Liver (tissue), 9 donors: Measurements from ENCODE around the gene ZNF628. TPM values are rescaled to one million over a fixed set of nuclear protein-coding genes. Genes with fewer than 3 reads are reported as not detected.
A peak's percentile ranks its signal among the peaks of the same experiment; 100 is the strongest.

Experiments used
- DNase-seq: peaks from one replicate; pipeline ENCODE4 v3.0.0-alpha.2; 2017; ENCODE audit warnings: low spot score
- H3K27ac ChIP-seq, 2 donors: one replicate each; pipeline ENCODE4 v1.7.0; 2013; ENCODE audit warnings: inconsistent platforms in 2 of 2, low read length in 2 of 2, control low read depth in 1 of 2, low read depth in 1 of 2, mild to moderate bottlenecking in 1 of 2
- H3K27me3 ChIP-seq, 4 donors: one replicate each; pipeline versions ENCODE4 v1.6.1 to v1.7.0; 2013; ENCODE audit warnings: low read length in 3 of 4, inconsistent platforms in 1 of 4, mild to moderate bottlenecking in 1 of 4, moderate library complexity in 1 of 4; ENCODE audit not compliant: control insufficient read depth in 4 of 4, insufficient read depth in 4 of 4
- H3K36me3 ChIP-seq, 4 donors: one replicate each; pipeline versions ENCODE4 v1.6.1 to v1.7.0; 2013; ENCODE audit warnings: low read length in 3 of 4, mild to moderate bottlenecking in 3 of 4, low read depth in 1 of 4, moderate library complexity in 1 of 4; ENCODE audit not compliant: control insufficient read depth in 4 of 4, insufficient read depth in 3 of 4
- H3K4me1 ChIP-seq, 4 donors: one replicate each; pipeline versions ENCODE4 v1.6.1 to v1.7.0; 2013; ENCODE audit warnings: low read length in 3 of 4, mild to moderate bottlenecking in 3 of 4, moderate library complexity in 1 of 4; ENCODE audit not compliant: control insufficient read depth in 4 of 4, insufficient read depth in 4 of 4
- H3K4me3 ChIP-seq, 3 donors: one replicate each; pipeline versions ENCODE4 v1.6.1 to v1.7.0; 2013; ENCODE audit warnings: low read length in 3 of 3, control low read depth in 1 of 3, low read depth in 1 of 3, mild to moderate bottlenecking in 1 of 3
- H3K9ac ChIP-seq, 2 donors: one replicate each; pipeline ENCODE4 v1.7.0; 2013; ENCODE audit warnings: low read length in 2 of 2, mild to moderate bottlenecking in 2 of 2, moderate library complexity in 2 of 2, control low read depth in 1 of 2, low read depth in 1 of 2
- H3K9me3 ChIP-seq, 4 donors: one replicate each; pipeline versions ENCODE4 v1.6.1 to v1.7.0; 2013; ENCODE audit warnings: low read length in 3 of 4; ENCODE audit not compliant: control insufficient read depth in 4 of 4
- ATF3 ChIP-seq: IDR thresholded peaks from 2 replicates; pipeline ENCODE4 v1.6.1; 2016; ENCODE audit warnings: antibody characterized with exemption
- FOXA1 ChIP-seq: IDR thresholded peaks from 2 replicates; pipeline ENCODE4 v1.6.1; 2016; ENCODE audit warnings: antibody characterized with exemption
- FOXA2 ChIP-seq: IDR thresholded peaks from 2 replicates; pipeline ENCODE4 v1.6.1; 2016; ENCODE audit warnings: antibody characterized with exemption
- GABPA ChIP-seq, 2 donors: IDR thresholded peaks in 1 of 2; conservative IDR thresholded peaks in 1 of 2; 2 replicates each; pipeline ENCODE4 v1.6.1; 2016; ENCODE audit warnings: antibody characterized with exemption in 2 of 2, mild to moderate bottlenecking in 1 of 2, moderate library complexity in 1 of 2
- HNF4A ChIP-seq, 2 donors: conservative IDR thresholded peaks; 2 replicates each; pipeline ENCODE4 v1.6.1; 2016; ENCODE audit warnings: antibody characterized with exemption in 2 of 2, mild to moderate bottlenecking in 2 of 2
- HNF4G ChIP-seq: IDR thresholded peaks from 2 replicates; pipeline ENCODE4 v1.6.1; 2016; ENCODE audit warnings: antibody characterized with exemption
- JUND ChIP-seq, 2 donors: IDR thresholded peaks; 2 replicates each; pipeline ENCODE4 v1.6.1; 2016; ENCODE audit warnings: antibody characterized with exemption in 2 of 2
- RAD21 ChIP-seq, 2 donors: IDR thresholded peaks; 2 replicates each; pipeline ENCODE4 v1.6.1; 2016; ENCODE audit warnings: antibody characterized with exemption in 2 of 2, mild to moderate bottlenecking in 2 of 2
- REST ChIP-seq: IDR thresholded peaks from 2 replicates; pipeline ENCODE4 v1.6.1; 2016; ENCODE audit warnings: antibody characterized with exemption, mild to moderate bottlenecking
- RXRA ChIP-seq, 2 donors: IDR thresholded peaks; 2 replicates each; pipeline ENCODE4 v1.6.1; 2017 to 2018; ENCODE audit warnings: antibody characterized with exemption in 2 of 2, mild to moderate bottlenecking in 1 of 2
- TAF1 ChIP-seq: conservative IDR thresholded peaks from 2 replicates; pipeline ENCODE4 v1.6.1; 2016; ENCODE audit warnings: antibody characterized with exemption, mild to moderate bottlenecking
- YY1 ChIP-seq: IDR thresholded peaks from 2 replicates; pipeline ENCODE4 v1.6.1; 2016; ENCODE audit warnings: antibody characterized with exemption, mild to moderate bottlenecking
- ZBTB33 ChIP-seq: IDR thresholded peaks from 2 replicates; pipeline ENCODE4 v1.6.1; 2016; ENCODE audit warnings: antibody characterized with exemption
- WGBS: extraction: QIAGEN DNeasy Blood & Tissue Kit; methylation state at CpG from one replicate; pipeline ENCODE4 v1.1.7; 2013; 5-methylcytosine and 5-hydroxymethylcytosine counted together
- polyA plus RNA-seq, 2 donors: library from polyadenylated mRNA; stranded (reverse) in 1 of 2; unstranded in 1 of 2; fragments of 200-250 nt in 1 of 2; fragments of >200 nt in 1 of 2; fragmentation: Nextera tagmentation in 1 of 2; extraction: Ambion mirVana in 1 of 2; gene quantifications; one replicate each; pipeline versions ENCODE4 v1.2.1 to v1.2.3, GENCODE V29; 2013 to 2015
- total RNA-seq, 2 donors: library from RNA; depleted of rRNA; stranded (reverse); fragments of >200 nt; gene quantifications; one replicate each; pipeline ENCODE4 v1.2.3, GENCODE V29; 2014
- TF ChIP-seq, protein P1 (sequence below): fragments of 150-350 bp; IDR thresholded peaks from 2 replicates; pipeline ENCODE4 v1.5.1; 2017; ENCODE audit warnings: improper control_type of control experiment, low read depth, low read length; ENCODE audit not compliant: missing input control
- TF ChIP-seq, protein P2 (sequence below): IDR thresholded peaks from 2 replicates; pipeline ENCODE4 v1.6.1; 2016; ENCODE audit warnings: antibody characterized with exemption
- donor health status: healthy.
- donor health status: healthy.
- donor health status: healthy.
- donor health status: healthy.
- donor health status: healthy.

The ZNF628 gene
- total and polyA plus RNA-seq, 4 donors, result 0.99 to 4.4 (median 1.5) TPM

DNA sequence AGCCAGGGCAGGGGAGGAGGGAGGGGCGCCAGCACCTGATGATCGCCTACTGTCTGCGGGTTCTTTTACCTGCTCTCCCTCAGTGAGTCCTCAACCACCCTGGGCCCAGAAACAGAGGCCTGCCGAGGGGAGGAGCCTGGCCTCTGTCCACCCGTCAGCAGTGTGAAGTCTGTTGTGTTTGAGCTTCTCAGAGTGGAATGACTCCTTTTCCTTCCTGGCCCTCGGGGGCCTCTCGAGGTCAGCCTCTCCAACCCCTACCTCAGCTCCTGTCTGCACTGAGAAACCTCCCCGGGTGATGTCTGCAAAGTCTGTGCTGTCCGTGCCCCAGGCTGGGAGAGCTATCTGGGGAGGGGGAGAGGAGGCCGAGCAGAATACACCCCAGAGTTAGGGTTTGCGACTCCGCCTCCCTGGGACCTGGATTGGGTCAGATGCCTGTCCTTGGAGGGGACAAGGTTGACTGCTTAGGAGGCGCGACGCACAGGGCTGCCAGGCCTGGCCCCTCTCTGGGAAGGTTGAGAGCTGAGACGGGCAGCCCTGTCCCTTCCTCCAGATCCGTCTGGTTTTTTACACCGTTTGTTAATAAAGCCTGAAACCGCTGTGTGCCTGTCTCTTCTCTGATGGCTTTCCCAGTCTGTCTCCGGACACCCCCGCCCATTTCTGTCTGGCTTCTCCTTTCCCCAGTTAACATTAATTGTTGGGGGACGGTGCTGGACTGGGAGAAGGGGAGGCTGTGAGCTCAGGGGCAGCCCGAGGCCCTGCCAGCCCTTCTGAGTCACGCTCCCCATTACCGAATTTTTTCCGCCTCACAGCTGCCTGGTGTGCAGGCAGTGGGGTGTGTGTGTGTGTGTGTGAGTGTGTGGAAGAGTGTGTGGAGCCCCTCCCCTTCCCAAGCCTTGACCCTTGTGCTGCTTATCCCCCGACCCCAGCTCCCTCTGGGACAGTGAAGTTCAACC, 10.8 kb downstream of the ZNF628 start:
- Histone ChIP-seq H3K4me1 (peaks cover 3 to 14% (median 7%) of the 10 kb centered on the region in 4 donors), H3K9me3 (no peaks in the 10 kb centered on the region), H3K9ac (no peak overlapping the region), H3K27me3 (no peaks in the 10 kb centered on the region), H3K4me3 (no peak overlapping the region), H3K36me3 (peaks cover 0 to 8% (median 4%) of the 10 kb centered on the region in 4 donors), H3K27ac (peak overlapping the region; percentile 59 to 60)
- TF ChIP-seq FOXA2, result no peak
- no peak for TF ChIP-seq TAF1
- TF ChIP-seq JUND (IDR thresholded peaks at IDR 0.05), result no peak
- TF ChIP-seq FOXA1, result no peak
- no peak for TF ChIP-seq REST
- TF ChIP-seq YY1, result no peak
- no peak for TF ChIP-seq RAD21 (IDR thresholded peaks at IDR 0.05)
- TF ChIP-seq GABPA (IDR thresholded peaks at IDR 0.05 in 1 of 2, conservative IDR thresholded peaks at IDR 0.05 in 1 of 2), result no peak
- no peak for TF ChIP-seq HNF4A (conservative IDR thresholded peaks at IDR 0.05)
- TF ChIP-seq, protein P1, sequence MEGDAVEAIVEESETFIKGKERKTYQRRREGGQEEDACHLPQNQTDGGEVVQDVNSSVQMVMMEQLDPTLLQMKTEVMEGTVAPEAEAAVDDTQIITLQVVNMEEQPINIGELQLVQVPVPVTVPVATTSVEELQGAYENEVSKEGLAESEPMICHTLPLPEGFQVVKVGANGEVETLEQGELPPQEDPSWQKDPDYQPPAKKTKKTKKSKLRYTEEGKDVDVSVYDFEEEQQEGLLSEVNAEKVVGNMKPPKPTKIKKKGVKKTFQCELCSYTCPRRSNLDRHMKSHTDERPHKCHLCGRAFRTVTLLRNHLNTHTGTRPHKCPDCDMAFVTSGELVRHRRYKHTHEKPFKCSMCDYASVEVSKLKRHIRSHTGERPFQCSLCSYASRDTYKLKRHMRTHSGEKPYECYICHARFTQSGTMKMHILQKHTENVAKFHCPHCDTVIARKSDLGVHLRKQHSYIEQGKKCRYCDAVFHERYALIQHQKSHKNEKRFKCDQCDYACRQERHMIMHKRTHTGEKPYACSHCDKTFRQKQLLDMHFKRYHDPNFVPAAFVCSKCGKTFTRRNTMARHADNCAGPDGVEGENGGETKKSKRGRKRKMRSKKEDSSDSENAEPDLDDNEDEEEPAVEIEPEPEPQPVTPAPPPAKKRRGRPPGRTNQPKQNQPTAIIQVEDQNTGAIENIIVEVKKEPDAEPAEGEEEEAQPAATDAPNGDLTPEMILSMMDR, result no peak
- WGBS, result 54% methylated on average over 27 of the region's 27 CpGs
- DNase-seq, result no peak

DNA sequence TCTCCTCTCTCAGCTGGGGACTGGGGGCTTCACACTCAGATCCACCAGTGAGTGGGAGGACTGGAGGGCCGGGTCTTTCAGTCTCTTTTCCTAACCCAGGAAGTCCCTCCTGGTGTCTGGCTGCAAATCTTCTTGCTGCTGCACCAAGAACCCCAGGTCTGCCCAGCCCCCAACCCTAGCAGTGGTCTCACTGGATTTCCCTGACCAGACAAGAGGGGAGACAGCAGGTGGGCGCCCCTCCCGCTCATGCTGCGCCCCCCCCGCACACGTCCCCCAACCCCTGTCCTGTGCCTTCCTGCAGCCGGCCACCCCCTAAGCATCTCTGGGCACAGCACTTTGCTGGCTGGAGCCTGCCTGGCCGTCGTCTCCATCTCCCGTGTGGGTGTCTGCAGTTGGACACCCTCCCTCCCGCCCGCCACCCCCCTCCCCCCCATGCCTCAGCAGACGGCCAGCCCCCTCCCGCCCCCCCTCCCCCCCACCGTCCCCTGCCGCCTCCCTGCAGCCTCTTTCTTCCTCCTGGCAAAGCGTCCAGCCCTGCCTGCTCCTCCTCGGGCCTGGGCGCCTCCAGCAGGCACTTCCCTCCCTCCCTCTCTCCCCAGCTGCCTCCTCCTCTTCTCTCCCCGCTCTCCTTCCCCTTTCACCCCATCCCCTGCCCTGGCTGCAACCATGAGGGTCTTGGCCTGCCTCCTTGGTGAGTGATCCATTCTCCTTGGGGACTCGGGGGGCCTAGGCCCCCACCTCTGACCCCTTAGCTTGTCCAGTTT, 11.7 kb downstream of the ZNF628 start, which contains the start of gene SSC5D:
Gene SSC5D, plus strand, starts transcription at position 513 of the 764 bp plus-strand sequence. Its CDS starts 154 bp downstream, at position 667.
- Histone ChIP-seq H3K9me3 (no peaks in the 10 kb centered on the region), H3K27me3 (no peaks in the 10 kb centered on the region), H3K36me3 (peaks cover 0 to 3% (median 2%) of the 10 kb centered on the region in 4 donors), H3K9ac (no peak within 1 kb of the TSS), H3K4me3 (no peak within 1 kb of the TSS), H3K4me1 (peaks cover 3 to 14% (median 7%) of the 10 kb centered on the region in 4 donors), H3K27ac (peak within 1 kb of the TSS; percentile 59 to 60)
- 12% methylated on average over 20 of the region's 21 CpGs for WGBS
- no peak for DNase-seq
- no peak for TF ChIP-seq HNF4G
- no peak for TF ChIP-seq RXRA (IDR thresholded peaks at IDR 0.05)
- TF ChIP-seq, protein P2, sequence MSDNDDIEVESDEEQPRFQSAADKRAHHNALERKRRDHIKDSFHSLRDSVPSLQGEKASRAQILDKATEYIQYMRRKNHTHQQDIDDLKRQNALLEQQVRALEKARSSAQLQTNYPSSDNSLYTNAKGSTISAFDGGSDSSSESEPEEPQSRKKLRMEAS, result no peak
- TF ChIP-seq YY1, result no peak
- TF ChIP-seq FOXA1, result no peak
- no peak for TF ChIP-seq ATF3
- TF ChIP-seq REST, result no peak
- no peak for TF ChIP-seq FOXA2
- no peak for TF ChIP-seq GABPA (IDR thresholded peaks at IDR 0.05 in 1 of 2, conservative IDR thresholded peaks at IDR 0.05 in 1 of 2)
- no peak for TF ChIP-seq ZBTB33
